SK-N-SH (cell line): ENCODE data around the gene SDHAF4. TPM values are rescaled to one million over a fixed set of nuclear protein-coding genes. Genes with fewer than 3 reads are reported as not detected.
"Not testable (repeated sequence)": the region's sequence is repeated elsewhere in the genome, so short reads cannot be mapped to it uniquely, and the experiment has no call there.

Source experiments
- CTCF ChIA-PET: fragments of 300-600, 350-600 bp; formaldehyde crosslinking; extraction: SDS; loops from one replicate; lab custom pipeline; 2021; lab: Yijun Ruan, JAX
- POLR2A ChIA-PET: fragments of 350-600 bp; sonication (Branson Sonifier 250); formaldehyde crosslinking; extraction: SDS; loops from one replicate; lab custom pipeline; 2020; ENCODE audit warnings: antibody characterized with exemption, inconsistent platforms; lab: Yijun Ruan, JAX
- DNase-seq: peaks from one replicate; pipeline ENCODE4 v3.0.0; 2012
- H2AFZ ChIP-seq: fragments of 200-600 bp; sonication (generic); 2 replicates; pipeline ENCODE4 v1.8.1; 2016; ENCODE audit warnings: antibody characterized with exemption, mild to moderate bottlenecking, low read depth
- H3F3A ChIP-seq: fragments of 200-600 bp; sonication (generic); replicated peaks from 2 replicates; pipeline ENCODE3; 2016; ENCODE audit warnings: antibody characterized with exemption, mild to moderate bottlenecking; ENCODE audit not compliant: insufficient read depth
- H3K27ac ChIP-seq, 2 experiments: fragments of 200-500 bp in 1 of 2; fragments of 200-600 bp in 1 of 2; sonication (Bioruptor generic) in 1 of 2; sonication (generic), shearing (Covaris generic) in 1 of 2; 2 replicates each; pipeline versions ENCODE4 v1.5.1 to v1.6.1; 2014 to 2016; ENCODE audit warnings: low read depth in 2 of 2, inconsistent platforms in 1 of 2, low read length in 1 of 2, mild to moderate bottlenecking in 1 of 2, mixed read lengths in 1 of 2
- H3K27me3 ChIP-seq: fragments of 200-600 bp; sonication (generic), shearing (Covaris generic); 2 replicates; pipeline ENCODE4 v1.6.1; 2016; ENCODE audit warnings: mixed run types; ENCODE audit not compliant: insufficient read depth
- H3K36me3 ChIP-seq, 2 experiments: fragments of 200-500 bp in 1 of 2; fragments of 200-600 bp in 1 of 2; sonication (Bioruptor generic) in 1 of 2; sonication (generic) in 1 of 2; replicated peaks in 1 of 2; 2 replicates each; pipeline versions ENCODE3 to v1.5.1; 2014 to 2016; ENCODE audit warnings: low read length in 1 of 2, mild to moderate bottlenecking in 1 of 2; ENCODE audit not compliant: insufficient read depth in 2 of 2, control insufficient read depth in 1 of 2
- H3K4me1 ChIP-seq, 2 experiments: fragments of 200-500 bp in 1 of 2; fragments of 200-600 bp in 1 of 2; sonication (Bioruptor generic) in 1 of 2; sonication (generic), shearing (Covaris generic) in 1 of 2; 2 replicates each; pipeline versions ENCODE4 v1.5.1 to v1.6.1; 2014 to 2016; ENCODE audit warnings: low read depth in 1 of 2, low read length in 1 of 2, mixed run types in 1 of 2; ENCODE audit not compliant: insufficient read depth in 2 of 2, control insufficient read depth in 1 of 2
- H3K4me2 ChIP-seq: fragments of 200-600 bp; sonication (generic), shearing (Covaris generic); 2 replicates; pipeline ENCODE4 v1.6.1; 2017; ENCODE audit warnings: mixed run types
- H3K4me3 ChIP-seq, 2 experiments: fragments of 200-500 bp in 1 of 2; fragments of 200-600 bp in 1 of 2; sonication (Bioruptor generic) in 1 of 2; sonication (generic), shearing (Covaris generic) in 1 of 2; 2 replicates each; pipeline versions ENCODE4 v1.5.1 to v1.8.1; 2014 to 2016; ENCODE audit warnings: low read depth in 2 of 2, inconsistent platforms in 1 of 2, low read length in 1 of 2, mild to moderate bottlenecking in 1 of 2, mixed read lengths in 1 of 2, moderate library complexity in 1 of 2
- H3K79me2 ChIP-seq: fragments of 200-600 bp; sonication (generic); 2 replicates; pipeline ENCODE4 v1.8.1; 2017; ENCODE audit warnings: mild to moderate bottlenecking; ENCODE audit not compliant: insufficient read depth
- H3K9ac ChIP-seq: fragments of 200-600 bp; sonication (generic); 2 replicates; pipeline ENCODE4 v1.6.1; 2017; ENCODE audit warnings: mixed run types
- H3K9me2 ChIP-seq: fragments of 200-600 bp; sonication (generic); 2 replicates; pipeline ENCODE4 v1.6.1; 2017; ENCODE audit warnings: mixed run types
- H3K9me3 ChIP-seq: fragments of 200-600 bp; sonication (generic); 2 replicates; pipeline ENCODE4 v1.6.1; 2017; ENCODE audit warnings: mixed run types, mild to moderate bottlenecking, moderate library complexity
- H4K20me1 ChIP-seq: fragments of 200-600 bp; sonication (generic); 2 replicates; pipeline ENCODE4 v1.6.1; 2017; ENCODE audit warnings: mild to moderate bottlenecking, mixed run types; ENCODE audit not compliant: insufficient read depth
- EZH2phosphoT487 ChIP-seq: fragments of 200-600 bp; sonication (generic); IDR thresholded peaks from 2 replicates; pipeline ENCODE4 v1.6.1; 2017; ENCODE audit warnings: low read depth, mixed run types, mild to moderate bottlenecking, antibody characterized with exemption, moderate library complexity, borderline replicate concordance
- GABPA ChIP-seq: IDR thresholded peaks from 2 replicates; pipeline ENCODE4 v1.4.0; 2012; ENCODE audit warnings: low read depth, mild to moderate bottlenecking
- IRF3 ChIP-seq: fragments of 150-350 bp; IDR thresholded peaks from 2 replicates; pipeline ENCODE4 v1.6.1; 2016; ENCODE audit warnings: mild to moderate bottlenecking, low read depth, low read length
- JUND ChIP-seq: IDR thresholded peaks from 2 replicates; pipeline ENCODE4 v1.4.0; 2012
- MEF2A ChIP-seq: IDR thresholded peaks from 2 replicates; pipeline ENCODE4 v1.4.0; 2012; ENCODE audit warnings: low read depth, borderline replicate concordance
- MXI1 ChIP-seq: IDR thresholded peaks from 2 replicates; pipeline ENCODE4 v1.6.1; 2012; ENCODE audit warnings: mild to moderate bottlenecking, low read depth, low read length, improper control_type of control experiment
- NFIC ChIP-seq: IDR thresholded peaks from 2 replicates; pipeline ENCODE4 v1.4.0; 2012; ENCODE audit warnings: borderline replicate concordance
- NRF1 ChIP-seq: IDR thresholded peaks from 2 replicates; pipeline ENCODE4 v1.6.1; 2012; ENCODE audit warnings: low read depth, mild to moderate bottlenecking, low read length
- RAD21 ChIP-seq: IDR thresholded peaks from 2 replicates; pipeline ENCODE4 v1.6.1; 2012; ENCODE audit warnings: mild to moderate bottlenecking, low read length
- RXRA ChIP-seq: IDR thresholded peaks from 2 replicates; pipeline ENCODE4 v1.4.0; 2012; ENCODE audit warnings: low read depth, mild to moderate bottlenecking, borderline replicate concordance
- SMC3 ChIP-seq: IDR thresholded peaks from 2 replicates; pipeline ENCODE4 v1.6.1; 2012; ENCODE audit warnings: low read depth, low read length, improper control_type of control experiment
- TEAD4 ChIP-seq: IDR thresholded peaks from 2 replicates; pipeline ENCODE4 v1.4.0; 2012; ENCODE audit warnings: mild to moderate bottlenecking, borderline replicate concordance; ENCODE audit not compliant: insufficient read depth
- USF2 ChIP-seq: fragments of 150-350 bp; IDR thresholded peaks from 2 replicates; pipeline ENCODE4 v1.6.1; 2017; ENCODE audit warnings: antibody characterized with exemption, low read length, low read depth, borderline replicate concordance
- YY1 ChIP-seq: IDR thresholded peaks from 2 replicates; pipeline ENCODE4 v1.4.0; 2012; ENCODE audit warnings: low read depth, mild to moderate bottlenecking
- WGBS: methylation state at CpG from one replicate; pipeline ENCODE4 v1.1.6; 2017; ENCODE audit warnings: low lambda C conversion rate; 5-methylcytosine and 5-hydroxymethylcytosine counted together
- polyA plus RNA-seq, 3 experiments: library from polyadenylated mRNA; depleted of rRNA; stranded (reverse); fragments of >200 nt; gene quantifications; 2 replicates each; pipeline ENCODE4 v1.2.3, GENCODE V29; 2012
- TF ChIP-seq, protein P1 (sequence below): IDR thresholded peaks from 2 replicates; pipeline ENCODE4 v1.4.0; 2012; ENCODE audit warnings: low read depth, borderline replicate concordance
- TF ChIP-seq, protein P2 (sequence below): IDR thresholded peaks from 2 replicates; pipeline ENCODE4 v1.6.1; 2012; ENCODE audit warnings: mild to moderate bottlenecking, low read depth, low read length, moderate library complexity

Gene SDHAF4
- polyA plus RNA-seq, 1 of the 3 experiments (the other 2 are of a cell fraction): 8.6 TPM

- TF ChIP-seq RAD21: no peak
- TF ChIP-seq EZH2phosphoT487: no peak
- TF ChIP-seq, protein P1, sequence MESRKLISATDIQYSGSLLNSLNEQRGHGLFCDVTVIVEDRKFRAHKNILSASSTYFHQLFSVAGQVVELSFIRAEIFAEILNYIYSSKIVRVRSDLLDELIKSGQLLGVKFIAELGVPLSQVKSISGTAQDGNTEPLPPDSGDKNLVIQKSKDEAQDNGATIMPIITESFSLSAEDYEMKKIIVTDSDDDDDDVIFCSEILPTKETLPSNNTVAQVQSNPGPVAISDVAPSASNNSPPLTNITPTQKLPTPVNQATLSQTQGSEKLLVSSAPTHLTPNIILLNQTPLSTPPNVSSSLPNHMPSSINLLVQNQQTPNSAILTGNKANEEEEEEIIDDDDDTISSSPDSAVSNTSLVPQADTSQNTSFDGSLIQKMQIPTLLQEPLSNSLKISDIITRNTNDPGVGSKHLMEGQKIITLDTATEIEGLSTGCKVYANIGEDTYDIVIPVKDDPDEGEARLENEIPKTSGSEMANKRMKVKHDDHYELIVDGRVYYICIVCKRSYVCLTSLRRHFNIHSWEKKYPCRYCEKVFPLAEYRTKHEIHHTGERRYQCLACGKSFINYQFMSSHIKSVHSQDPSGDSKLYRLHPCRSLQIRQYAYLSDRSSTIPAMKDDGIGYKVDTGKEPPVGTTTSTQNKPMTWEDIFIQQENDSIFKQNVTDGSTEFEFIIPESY: no peak
- no peak for TF ChIP-seq YY1
- no peak for TF ChIP-seq SMC3
- TF ChIP-seq, protein P2, sequence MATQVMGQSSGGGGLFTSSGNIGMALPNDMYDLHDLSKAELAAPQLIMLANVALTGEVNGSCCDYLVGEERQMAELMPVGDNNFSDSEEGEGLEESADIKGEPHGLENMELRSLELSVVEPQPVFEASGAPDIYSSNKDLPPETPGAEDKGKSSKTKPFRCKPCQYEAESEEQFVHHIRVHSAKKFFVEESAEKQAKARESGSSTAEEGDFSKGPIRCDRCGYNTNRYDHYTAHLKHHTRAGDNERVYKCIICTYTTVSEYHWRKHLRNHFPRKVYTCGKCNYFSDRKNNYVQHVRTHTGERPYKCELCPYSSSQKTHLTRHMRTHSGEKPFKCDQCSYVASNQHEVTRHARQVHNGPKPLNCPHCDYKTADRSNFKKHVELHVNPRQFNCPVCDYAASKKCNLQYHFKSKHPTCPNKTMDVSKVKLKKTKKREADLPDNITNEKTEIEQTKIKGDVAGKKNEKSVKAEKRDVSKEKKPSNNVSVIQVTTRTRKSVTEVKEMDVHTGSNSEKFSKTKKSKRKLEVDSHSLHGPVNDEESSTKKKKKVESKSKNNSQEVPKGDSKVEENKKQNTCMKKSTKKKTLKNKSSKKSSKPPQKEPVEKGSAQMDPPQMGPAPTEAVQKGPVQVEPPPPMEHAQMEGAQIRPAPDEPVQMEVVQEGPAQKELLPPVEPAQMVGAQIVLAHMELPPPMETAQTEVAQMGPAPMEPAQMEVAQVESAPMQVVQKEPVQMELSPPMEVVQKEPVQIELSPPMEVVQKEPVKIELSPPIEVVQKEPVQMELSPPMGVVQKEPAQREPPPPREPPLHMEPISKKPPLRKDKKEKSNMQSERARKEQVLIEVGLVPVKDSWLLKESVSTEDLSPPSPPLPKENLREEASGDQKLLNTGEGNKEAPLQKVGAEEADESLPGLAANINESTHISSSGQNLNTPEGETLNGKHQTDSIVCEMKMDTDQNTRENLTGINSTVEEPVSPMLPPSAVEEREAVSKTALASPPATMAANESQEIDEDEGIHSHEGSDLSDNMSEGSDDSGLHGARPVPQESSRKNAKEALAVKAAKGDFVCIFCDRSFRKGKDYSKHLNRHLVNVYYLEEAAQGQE: no peak
- TF ChIP-seq NFIC: no peak
- no peak for TF ChIP-seq JUND
- TF ChIP-seq TEAD4: no peak
- TF ChIP-seq NRF1: no peak
- WGBS: 69% methylated on average over 3 of the region's 3 CpGs
- H3K4me1 ChIP-seq: no peaks in the 10 kb centered on the region
- no peaks in the 10 kb centered on the region for H3K79me2 ChIP-seq
- H3K4me3 ChIP-seq: no peak overlapping the region
- H3F3A ChIP-seq: no peaks in the 10 kb centered on the region
- no peaks in the 10 kb centered on the region for H3K36me3 ChIP-seq
- H3K9me3 ChIP-seq: no peaks in the 10 kb centered on the region
- ChIA-PET CTCF (interaction anchor here (0.6 kb wide), 1 partner anchor 73 kb away, joined by 3 read pairs; no protein-coding TSS in a partner anchor), POLR2A (no interaction called here)
- H3K27ac ChIP-seq: no peak overlapping the region
- no peak overlapping the region for H3K4me2 ChIP-seq
- H2AFZ ChIP-seq: no peak overlapping the region
- no peaks in the 10 kb centered on the region for H3K9me2 ChIP-seq
- no peak overlapping the region for H3K9ac ChIP-seq
- no peak for DNase-seq
- H3K27me3 ChIP-seq: no peaks in the 10 kb centered on the region
- H4K20me1 ChIP-seq: no peaks in the 10 kb centered on the region
These were observed 34.3 kb downstream of the SDHAF4 start for GRCh38 chr6:70601014-70601413.

GRCh38 chr6:70604254-70604653 is 37.5 kb downstream of the SDHAF4 start:
- WGBS: 77% methylated on average over 5 of the region's 6 CpGs
- CTCF ChIA-PET: interaction anchor here (1.1 kb wide), 1 partner anchor 8 kb away, joined by 3 read pairs; no protein-coding TSS in a partner anchor
- Histone ChIP-seq H3K27me3 (no peaks in the 10 kb centered on the region), H3K9ac (no peak overlapping the region), H3K9me2 (no peaks in the 10 kb centered on the region), H3K27ac (no peak overlapping the region), H3K9me3 (no peaks in the 10 kb centered on the region), H3K4me1 (no peaks in the 10 kb centered on the region), H2AFZ (no peak overlapping the region), H3K36me3 (no peaks in the 10 kb centered on the region), H4K20me1 (no peaks in the 10 kb centered on the region)
- POLR2A ChIA-PET: no interaction called here
- TF ChIP-seq GABPA (no peak), MEF2A (no peak), USF2 (no peak), MXI1 (no peak), RXRA (no peak), IRF3 (no peak)
- TF ChIP-seq, all 33 proteins: peak for 0
- Histone ChIP-seq H3K4me3 (no peak overlapping the region), H3F3A (no peaks in the 10 kb centered on the region), H3K79me2 (no peaks in the 10 kb centered on the region), H3K4me2 (no peak overlapping the region)
- DNase-seq: no peak

GRCh38 chr6:70607371-70607770 is 40.6 kb downstream of the SDHAF4 start:
- CTCF ChIA-PET, H3K9ac ChIP-seq, H3K4me1 ChIP-seq, H3K27ac ChIP-seq, H3F3A ChIP-seq, POLR2A ChIA-PET, DNase-seq, H4K20me1 ChIP-seq, H3K9me3 ChIP-seq, H3K4me2 ChIP-seq, H3K79me2 ChIP-seq, H3K9me2 ChIP-seq, H2AFZ ChIP-seq, H3K27me3 ChIP-seq, H3K4me3 ChIP-seq, H3K36me3 ChIP-seq: not testable (repeated sequence)
- 37% methylated on average over 2 of the region's 2 CpGs for WGBS
